ENCODE data around the gene GNAI3.
A peak's percentile ranks its signal among the peaks of the same experiment; 100 is the strongest.

GNAI3 gene

GRCh38 chr1:109546311-109547109 lies 1.9 kb upstream of the GNAI3 start:
- H3K4me3 ChIP-seq (ENCODE audit: low read depth, low read length), result peak overlapping the region; percentile 74
- TF ChIP-seq CTCF (IDR thresholded peaks at IDR 0.05; ENCODE audit: low read depth, low read length, missing control alignments), result peak; percentile 68

GRCh38 chr1:109547463-109548320 lies 723 bp upstream of the GNAI3 start:
- H3K4me3 ChIP-seq (ENCODE audit: low read depth, low read length), result peak overlapping the region; percentile 74
- no peak for TF ChIP-seq CTCF (IDR thresholded peaks at IDR 0.05; ENCODE audit: low read depth, low read length, missing control alignments)
- no peak for DNase-seq (ENCODE audit: low read depth)

More at GRCh38 chr1:109546311-109547109, 1.9 kb upstream of the GNAI3 start:
- peak; percentile 78 for DNase-seq (ENCODE audit: low read depth)

- no peak for TF ChIP-seq CTCF (IDR thresholded peaks at IDR 0.05; ENCODE audit: low read depth, low read length, missing control alignments)
- no peak for DNase-seq (ENCODE audit: low read depth)
- no peak overlapping the region for H3K4me3 ChIP-seq (ENCODE audit: low read depth, low read length)
Measured at GRCh38 chr1:109556563-109556962, 8.1 kb downstream of the GNAI3 start.

GRCh38 chr1:109557520-109557919 lies 9.1 kb downstream of the GNAI3 start:
- TF ChIP-seq CTCF (IDR thresholded peaks at IDR 0.05; ENCODE audit: low read depth, low read length, missing control alignments), result no peak
- DNase-seq (ENCODE audit: low read depth), result no peak

GRCh38 chr1:109559995-109560394 lies 11.6 kb downstream of the GNAI3 start:
- H3K4me3 ChIP-seq (ENCODE audit: low read depth, low read length), result no peak overlapping the region
- no peak for DNase-seq (ENCODE audit: low read depth)
- TF ChIP-seq CTCF (IDR thresholded peaks at IDR 0.05; ENCODE audit: low read depth, low read length, missing control alignments), result no peak

More at GRCh38 chr1:109557520-109557919, 9.1 kb downstream of the GNAI3 start:
- H3K4me3 ChIP-seq (ENCODE audit: low read depth, low read length), result no peak overlapping the region

- no peak for DNase-seq (ENCODE audit: low read depth)
- TF ChIP-seq CTCF (IDR thresholded peaks at IDR 0.05; ENCODE audit: low read depth, low read length, missing control alignments), result no peak
- no peak overlapping the region for H3K4me3 ChIP-seq (ENCODE audit: low read depth, low read length)
Measured at GRCh38 chr1:109564194-109564878, 15.9 kb downstream of the GNAI3 start.

Data from GM12864 (cell line).